Measurements from ENCODE around the gene PGAP1. TPM values are rescaled to one million over a fixed set of nuclear protein-coding genes. Genes with fewer than 3 reads are reported as not detected.

The PGAP1 gene
- total RNA-seq, 1 experiment from 2014 or later, result 15.7 TPM

GRCh38 chr2:196934672-196935071 lies 8.2 kb upstream of the PGAP1 start:
- no peaks in the 10 kb centered on the region for H3K27me3 ChIP-seq (ENCODE audit: control insufficient read depth, insufficient read depth, low read length)
- no peaks in the 10 kb centered on the region for H3K4me1 ChIP-seq (ENCODE audit: control insufficient read depth, insufficient read depth, low read length)
- no peak overlapping the region for H3K4me3 ChIP-seq (ENCODE audit: low read depth in 2 of 2, low read length in 2 of 2)
- BruUV-seq (replicated peaks), result no TSS peak
- POLR2A ChIA-PET, result no interaction called here
- H3K9me3 ChIP-seq (ENCODE audit: control insufficient read depth, insufficient read depth, low read depth, low read length), result no peaks in the 10 kb centered on the region
- in situ Hi-C loops (cut with HindIII; ENCODE audit: low pct_unique_long_range_greater_than_20kb, low sequenced_read_pairs) (no loop called here), intact Hi-C loops (cut with micrococcal nuclease; ENCODE audit: unreplicated experiment) (no loop called here)
- no peak for DNase-seq (ENCODE audit: low read depth, low spot score)
- CTCF ChIA-PET, result interaction anchor here (0.7 kb wide), 1 partner anchor 729 kb away, joined by 3 read pairs; no protein-coding TSS in a partner anchor
- no peaks in the 10 kb centered on the region for H3K36me3 ChIP-seq (ENCODE audit: control insufficient read depth, insufficient read depth, low read length)
- no peak for ATAC-seq
- H3K27ac ChIP-seq (ENCODE audit: low read length), result no peak overlapping the region
- no peak for TF ChIP-seq SIN3A (IDR thresholded peaks at IDR 0.05; ENCODE audit: borderline replicate concordance, insufficient read depth, low read depth, low read length)
- no peak for TF ChIP-seq POLR2AphosphoS5 (IDR thresholded peaks at IDR 0.05; ENCODE audit: low read depth, low read length)
- no peak for TF ChIP-seq TCF7L2 (IDR thresholded peaks at IDR 0.05; ENCODE audit: low read depth, low read length)
- TF ChIP-seq, protein P1, sequence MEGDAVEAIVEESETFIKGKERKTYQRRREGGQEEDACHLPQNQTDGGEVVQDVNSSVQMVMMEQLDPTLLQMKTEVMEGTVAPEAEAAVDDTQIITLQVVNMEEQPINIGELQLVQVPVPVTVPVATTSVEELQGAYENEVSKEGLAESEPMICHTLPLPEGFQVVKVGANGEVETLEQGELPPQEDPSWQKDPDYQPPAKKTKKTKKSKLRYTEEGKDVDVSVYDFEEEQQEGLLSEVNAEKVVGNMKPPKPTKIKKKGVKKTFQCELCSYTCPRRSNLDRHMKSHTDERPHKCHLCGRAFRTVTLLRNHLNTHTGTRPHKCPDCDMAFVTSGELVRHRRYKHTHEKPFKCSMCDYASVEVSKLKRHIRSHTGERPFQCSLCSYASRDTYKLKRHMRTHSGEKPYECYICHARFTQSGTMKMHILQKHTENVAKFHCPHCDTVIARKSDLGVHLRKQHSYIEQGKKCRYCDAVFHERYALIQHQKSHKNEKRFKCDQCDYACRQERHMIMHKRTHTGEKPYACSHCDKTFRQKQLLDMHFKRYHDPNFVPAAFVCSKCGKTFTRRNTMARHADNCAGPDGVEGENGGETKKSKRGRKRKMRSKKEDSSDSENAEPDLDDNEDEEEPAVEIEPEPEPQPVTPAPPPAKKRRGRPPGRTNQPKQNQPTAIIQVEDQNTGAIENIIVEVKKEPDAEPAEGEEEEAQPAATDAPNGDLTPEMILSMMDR (IDR thresholded peaks at IDR 0.05), result no peak
- no peak for TF ChIP-seq REST (IDR thresholded peaks at IDR 0.05; ENCODE audit: insufficient read depth in 1 of 2, low read depth in 2 of 2, low read length in 1 of 2)

DNA sequence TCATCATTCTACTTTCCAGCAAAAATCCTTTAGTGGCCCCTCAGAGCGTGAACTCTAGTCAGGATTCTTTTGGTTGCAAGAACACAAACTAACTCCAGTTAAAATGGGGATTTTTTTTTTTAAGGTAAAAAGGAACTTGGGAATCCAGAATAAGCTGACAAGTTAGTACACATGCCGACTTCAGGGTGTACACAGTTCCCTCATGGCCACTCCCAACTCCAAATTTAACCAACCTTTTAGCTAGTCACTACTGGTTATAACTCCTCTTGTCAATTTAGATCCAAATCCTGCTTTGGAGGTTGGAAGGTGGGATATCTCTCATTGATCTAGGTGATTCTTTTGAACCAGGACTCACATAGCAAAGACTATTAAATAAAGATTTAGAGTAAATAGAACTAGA lies 5.0 kb upstream of the PGAP1 start:
- ChIA-PET POLR2A (no interaction called here), CTCF (no interaction called here)
- Histone ChIP-seq H3K9me3 (ENCODE audit: control insufficient read depth, insufficient read depth, low read depth, low read length) (no peaks in the 10 kb centered on the region), H3K27ac (ENCODE audit: low read length) (no peak overlapping the region), H3K4me3 (ENCODE audit: low read depth in 2 of 2, low read length in 2 of 2) (no peak overlapping the region), H3K4me1 (ENCODE audit: control insufficient read depth, insufficient read depth, low read length) (peaks cover 9% of the 10 kb centered on the region), H3K27me3 (ENCODE audit: control insufficient read depth, insufficient read depth, low read length) (no peaks in the 10 kb centered on the region), H3K36me3 (ENCODE audit: control insufficient read depth, insufficient read depth, low read length) (no peaks in the 10 kb centered on the region)
- intact Hi-C loops (cut with micrococcal nuclease; ENCODE audit: unreplicated experiment) (no loop called here), in situ Hi-C loops (cut with HindIII; ENCODE audit: low pct_unique_long_range_greater_than_20kb, low sequenced_read_pairs) (no loop called here)
- DNase-seq (ENCODE audit: low read depth, low spot score) (no peak), ATAC-seq (no peak)
- BruUV-seq (replicated peaks), result no TSS peak
- TF ChIP-seq SIN3A (IDR thresholded peaks at IDR 0.05; ENCODE audit: borderline replicate concordance, insufficient read depth, low read depth, low read length) (no peak), REST (IDR thresholded peaks at IDR 0.05; ENCODE audit: insufficient read depth in 1 of 2, low read depth in 2 of 2, low read length in 1 of 2) (no peak), TCF7L2 (IDR thresholded peaks at IDR 0.05; ENCODE audit: low read depth, low read length) (no peak), POLR2AphosphoS5 (IDR thresholded peaks at IDR 0.05; ENCODE audit: low read depth, low read length) (no peak)
- TF ChIP-seq, protein P1 (IDR thresholded peaks at IDR 0.05), result no peak
